ENCODE data around the gene CAPG.

The CAPG gene

DNA sequence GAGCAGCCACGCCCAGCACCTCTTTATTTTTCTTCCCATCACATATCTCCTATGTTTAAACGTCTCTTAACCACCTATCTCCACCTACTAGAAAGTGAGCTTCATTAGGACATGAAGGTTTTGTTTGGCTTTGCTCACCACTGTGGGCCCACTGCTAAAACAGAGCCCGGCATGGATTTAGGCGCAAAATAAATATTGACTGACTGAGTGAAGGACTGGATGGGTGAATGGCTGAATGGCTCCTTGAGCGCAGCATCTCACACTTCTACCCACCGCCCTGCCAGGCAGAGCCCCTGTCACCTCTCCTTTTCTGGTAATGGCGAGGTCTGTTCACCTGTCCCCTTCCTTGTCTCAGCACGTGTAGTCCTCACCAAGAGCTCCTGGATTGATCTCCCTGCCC, 10.1 kb downstream of the CAPG start:
- TF ChIP-seq, protein P1, sequence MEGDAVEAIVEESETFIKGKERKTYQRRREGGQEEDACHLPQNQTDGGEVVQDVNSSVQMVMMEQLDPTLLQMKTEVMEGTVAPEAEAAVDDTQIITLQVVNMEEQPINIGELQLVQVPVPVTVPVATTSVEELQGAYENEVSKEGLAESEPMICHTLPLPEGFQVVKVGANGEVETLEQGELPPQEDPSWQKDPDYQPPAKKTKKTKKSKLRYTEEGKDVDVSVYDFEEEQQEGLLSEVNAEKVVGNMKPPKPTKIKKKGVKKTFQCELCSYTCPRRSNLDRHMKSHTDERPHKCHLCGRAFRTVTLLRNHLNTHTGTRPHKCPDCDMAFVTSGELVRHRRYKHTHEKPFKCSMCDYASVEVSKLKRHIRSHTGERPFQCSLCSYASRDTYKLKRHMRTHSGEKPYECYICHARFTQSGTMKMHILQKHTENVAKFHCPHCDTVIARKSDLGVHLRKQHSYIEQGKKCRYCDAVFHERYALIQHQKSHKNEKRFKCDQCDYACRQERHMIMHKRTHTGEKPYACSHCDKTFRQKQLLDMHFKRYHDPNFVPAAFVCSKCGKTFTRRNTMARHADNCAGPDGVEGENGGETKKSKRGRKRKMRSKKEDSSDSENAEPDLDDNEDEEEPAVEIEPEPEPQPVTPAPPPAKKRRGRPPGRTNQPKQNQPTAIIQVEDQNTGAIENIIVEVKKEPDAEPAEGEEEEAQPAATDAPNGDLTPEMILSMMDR (IDR thresholded peaks at IDR 0.05; ENCODE audit: borderline replicate concordance, insufficient read depth, low read depth, low read length), result no peak
- no peak overlapping the region for H3K4me3 ChIP-seq (ENCODE audit: low read depth, low read length)

GRCh38 chr2:85399183-85399455, 11.0 kb downstream of the CAPG start:
- TF ChIP-seq, protein P1 (IDR thresholded peaks at IDR 0.05; ENCODE audit: borderline replicate concordance, insufficient read depth, low read depth, low read length), result no peak

GRCh38 chr2:85398426-85399182, 11.6 kb downstream of the CAPG start:
- TF ChIP-seq, protein P1 (IDR thresholded peaks at IDR 0.05; ENCODE audit: borderline replicate concordance, insufficient read depth, low read depth, low read length), result no peak
- no peak overlapping the region for H3K4me3 ChIP-seq (ENCODE audit: low read depth, low read length)

More at GRCh38 chr2:85399183-85399455, 11.0 kb downstream of the CAPG start:
- H3K4me3 ChIP-seq (ENCODE audit: low read depth, low read length), result no peak overlapping the region

GRCh38 chr2:85397925-85398331, 12.2 kb downstream of the CAPG start:
- H3K4me3 ChIP-seq (ENCODE audit: low read depth, low read length), result no peak overlapping the region
- TF ChIP-seq, protein P1 (IDR thresholded peaks at IDR 0.05; ENCODE audit: borderline replicate concordance, insufficient read depth, low read depth, low read length), result no peak

DNA sequence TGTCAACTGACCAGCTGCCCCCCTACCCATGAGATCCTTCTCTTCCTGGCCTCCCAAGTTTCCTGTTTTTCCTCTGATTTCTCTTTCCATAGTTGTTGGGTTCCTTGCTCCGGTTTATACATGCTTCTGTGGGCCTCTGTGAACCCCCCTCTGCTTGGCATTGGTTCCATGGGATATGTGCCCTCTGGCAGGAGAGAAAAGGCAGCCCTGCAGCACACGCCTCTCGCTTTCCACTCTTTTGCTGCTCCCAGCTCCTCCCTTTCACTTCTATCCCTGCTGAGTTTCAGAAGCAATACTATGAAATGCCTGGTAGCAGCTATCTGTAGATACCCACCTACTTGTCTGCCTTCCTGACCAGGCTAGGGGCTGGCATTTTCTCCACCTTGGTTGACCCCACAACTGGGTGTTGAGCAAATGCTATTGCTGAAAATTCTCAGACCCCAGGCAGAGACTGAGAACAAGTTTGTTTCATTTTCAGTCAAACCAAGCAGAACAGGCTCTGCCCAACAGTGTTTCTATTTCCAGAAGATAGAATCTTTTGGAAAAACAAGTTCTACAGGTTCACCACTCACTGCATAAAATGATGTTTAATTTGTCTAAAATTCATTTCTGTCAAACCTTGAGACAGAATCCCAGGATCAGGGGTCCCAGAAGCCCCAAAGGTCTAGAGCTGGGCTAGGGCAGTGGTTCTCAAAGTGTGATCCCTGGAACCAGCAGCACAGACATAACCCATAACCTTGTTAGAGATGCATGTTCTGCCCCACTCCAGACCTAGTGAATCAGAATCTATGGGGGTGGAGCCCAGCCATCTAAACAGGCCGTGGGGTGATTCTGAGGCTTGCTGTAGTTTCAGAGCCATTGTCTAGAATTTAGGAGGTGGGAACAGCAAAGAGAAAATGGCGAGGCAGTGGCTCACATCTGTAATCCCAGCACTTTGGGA, 13.4 kb downstream of the CAPG start:
- no peak overlapping the region for H3K4me3 ChIP-seq (ENCODE audit: low read depth, low read length)
- TF ChIP-seq, protein P1 (IDR thresholded peaks at IDR 0.05; ENCODE audit: borderline replicate concordance, insufficient read depth, low read depth, low read length), result no peak

DNA sequence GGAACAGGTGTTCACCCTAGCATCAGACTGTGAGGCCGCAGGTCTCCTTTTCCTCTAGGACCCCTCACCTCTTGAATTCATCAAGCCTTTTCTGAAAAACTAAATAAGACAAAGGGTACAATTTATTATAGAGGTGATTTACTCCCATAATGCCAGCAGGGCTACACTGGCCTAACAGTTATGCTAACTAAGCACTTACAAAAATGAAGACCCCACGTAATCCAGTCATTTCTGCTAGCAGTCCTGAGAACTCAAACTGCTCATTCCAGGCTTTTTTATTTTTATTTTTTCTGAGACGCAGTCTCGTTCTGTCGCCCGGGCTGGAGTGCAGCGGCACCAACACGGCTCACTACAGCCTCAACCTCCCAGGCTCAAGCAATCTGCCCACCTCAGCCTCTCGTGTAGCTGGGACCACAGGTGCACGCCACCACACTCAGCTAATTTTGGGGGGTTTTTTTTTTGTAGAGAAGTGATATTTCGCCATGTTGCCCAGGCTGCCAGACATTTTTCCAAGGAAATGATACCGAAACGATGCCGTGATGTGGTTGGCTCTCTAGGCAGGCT, 14.2 kb downstream of the CAPG start:
- TF ChIP-seq, protein P1 (IDR thresholded peaks at IDR 0.05; ENCODE audit: borderline replicate concordance, insufficient read depth, low read depth, low read length), result no peak
- H3K4me3 ChIP-seq (ENCODE audit: low read depth, low read length), result no peak overlapping the region

All from GM12875 (cell line).